Activated T-cell treated with anti-CD3 and anti-CD28 coated beads, Interleukin-2, amount 50 U/mL, for 24 hours (primary cell): ENCODE data around the gene ADGRG6.

Experiments used
- DNase-seq: peaks from one replicate; pipeline ENCODE4 v3.0.0-alpha.2; 2020
- H3K27ac Mint-ChIP-seq: 2 replicates; pipeline ENCODE4 v1.8.0; 2020; ENCODE audit warnings: mild to moderate bottlenecking, mixed read lengths
- H3K27me3 Mint-ChIP-seq: 2 replicates; pipeline ENCODE4 v1.8.0; 2020; ENCODE audit warnings: mixed read lengths
- H3K36me3 Mint-ChIP-seq: 2 replicates; pipeline ENCODE4 v1.8.0; 2020; ENCODE audit warnings: low read depth, mixed read lengths
- H3K4me1 Mint-ChIP-seq: 2 replicates; pipeline ENCODE4 v1.8.0; 2020; ENCODE audit warnings: low read depth, mixed read lengths
- H3K4me3 Mint-ChIP-seq: 2 replicates; pipeline ENCODE4 v1.8.0; 2020; ENCODE audit warnings: mild to moderate bottlenecking, moderate library complexity, mixed read lengths
- H3K9me3 Mint-ChIP-seq: 2 replicates; pipeline ENCODE4 v1.8.0; 2020; ENCODE audit warnings: mixed read lengths

The ADGRG6 gene

DNA sequence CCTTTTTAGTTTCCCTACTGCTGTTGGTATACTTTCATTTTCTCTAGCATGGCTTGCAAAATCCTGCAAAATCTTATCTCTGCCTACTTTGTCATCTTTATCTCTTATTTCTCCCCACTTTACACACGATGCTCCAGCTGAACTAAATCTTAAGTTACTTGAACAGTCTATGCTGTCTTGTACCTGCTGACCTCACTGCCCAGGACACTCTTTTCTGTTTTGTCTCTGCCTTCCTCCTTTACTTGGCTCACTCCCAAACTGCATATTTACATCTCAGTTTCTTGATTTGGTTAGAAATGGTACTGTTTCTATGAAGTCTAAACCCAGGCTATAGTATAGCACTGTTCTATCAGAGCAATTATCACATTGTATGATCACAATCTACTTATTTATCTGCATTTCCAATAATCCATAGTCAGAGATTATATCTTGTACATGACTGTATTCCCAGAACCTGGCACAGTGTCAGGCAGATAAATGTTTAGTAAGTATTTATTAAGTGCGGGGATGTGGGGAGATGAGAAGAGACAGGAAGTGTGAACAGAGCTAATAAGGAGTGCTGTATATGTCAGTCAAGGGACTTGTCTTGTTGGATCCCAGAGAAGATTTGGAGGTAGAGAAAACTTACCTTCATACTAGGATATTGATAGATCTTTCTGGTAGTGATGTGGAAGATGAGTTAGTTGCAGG is 57.6 kb downstream of the ADGRG6 start:
- no peak overlapping the region for H3K27ac Mint-ChIP-seq

DNA sequence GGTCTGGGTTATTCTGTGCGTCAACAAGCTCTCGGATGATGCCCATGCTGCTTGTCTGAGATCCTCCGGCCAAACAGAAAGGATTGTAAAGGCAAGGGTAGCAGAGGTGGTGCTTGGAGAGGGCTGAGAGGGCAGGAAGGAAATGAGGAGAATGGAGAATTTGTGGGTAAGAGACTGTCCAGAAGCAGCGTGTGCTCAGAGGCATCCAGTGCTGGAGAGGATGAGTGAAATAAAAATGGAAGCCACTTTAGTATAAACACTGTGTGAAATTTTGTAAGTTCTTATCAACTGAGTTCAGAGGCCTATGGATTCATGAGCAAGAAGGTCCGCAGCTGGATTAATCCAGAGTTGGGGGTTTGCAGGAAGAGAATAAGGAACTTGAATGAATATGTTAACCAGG is 59.5 kb downstream of the ADGRG6 start:
- peaks cover 5% of the 10 kb centered on the region for H3K27me3 Mint-ChIP-seq
- no peaks in the 10 kb centered on the region for H3K36me3 Mint-ChIP-seq
- no peak overlapping the region for H3K27ac Mint-ChIP-seq
- H3K4me1 Mint-ChIP-seq: peaks cover 13% of the 10 kb centered on the region
- no peak for DNase-seq
- H3K4me3 Mint-ChIP-seq: no peak overlapping the region
- H3K9me3 Mint-ChIP-seq: no peaks in the 10 kb centered on the region

More for the DNA sequence above, 57.6 kb downstream of the ADGRG6 start:
- Mint-ChIP-seq H3K27me3 (no peaks in the 10 kb centered on the region), H3K9me3 (no peaks in the 10 kb centered on the region), H3K4me3 (no peak overlapping the region), H3K4me1 (peaks cover 22% of the 10 kb centered on the region), H3K36me3 (no peaks in the 10 kb centered on the region)
- no peak for DNase-seq

DNA sequence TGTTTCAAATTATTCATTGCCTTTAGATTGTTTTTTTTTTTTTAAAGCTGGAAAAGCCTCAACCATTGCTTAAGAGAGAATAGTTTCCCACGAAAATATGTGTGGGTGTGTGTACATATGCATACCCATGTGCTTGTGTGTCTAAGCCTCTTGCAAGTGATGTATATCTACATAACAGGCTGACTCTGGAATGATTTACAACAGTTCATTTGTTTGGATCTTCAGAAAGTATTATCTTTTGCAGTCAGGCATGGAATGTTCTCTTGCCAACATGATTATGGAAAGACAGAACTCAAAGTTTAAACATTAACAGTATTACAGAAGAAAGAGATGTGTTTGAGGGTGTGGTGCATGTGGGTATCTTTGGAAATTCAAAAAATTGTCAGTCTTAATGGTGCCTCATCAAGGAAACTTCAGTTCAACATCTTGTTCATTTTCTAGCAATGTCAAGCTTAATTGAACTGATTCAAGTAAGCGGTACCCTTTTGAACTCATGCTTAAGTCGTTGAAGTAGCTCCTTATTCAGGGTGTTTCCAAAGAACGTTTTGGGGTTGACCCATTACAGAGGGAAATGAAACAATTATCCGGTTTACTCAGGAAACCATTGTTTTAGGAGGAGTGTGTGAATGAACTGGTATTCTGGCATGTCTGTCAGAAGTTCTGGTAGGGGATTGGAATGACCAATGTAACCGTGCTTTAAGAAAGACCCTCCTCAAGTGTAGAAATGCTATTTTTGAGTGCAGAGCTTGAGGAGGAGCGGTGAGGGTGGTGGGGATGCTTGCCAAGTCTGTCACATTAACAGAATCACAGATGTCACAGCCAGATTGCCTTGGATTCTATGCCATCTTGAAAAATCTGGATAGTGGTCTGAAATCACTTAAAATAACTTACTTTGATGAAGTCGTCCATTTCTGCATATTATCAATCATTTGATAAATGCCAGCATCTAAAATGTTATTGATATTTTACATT is 60.3 kb downstream of the ADGRG6 start:
- H3K27ac Mint-ChIP-seq: no peak overlapping the region
- peaks cover 6% of the 10 kb centered on the region for H3K4me1 Mint-ChIP-seq

DNA sequence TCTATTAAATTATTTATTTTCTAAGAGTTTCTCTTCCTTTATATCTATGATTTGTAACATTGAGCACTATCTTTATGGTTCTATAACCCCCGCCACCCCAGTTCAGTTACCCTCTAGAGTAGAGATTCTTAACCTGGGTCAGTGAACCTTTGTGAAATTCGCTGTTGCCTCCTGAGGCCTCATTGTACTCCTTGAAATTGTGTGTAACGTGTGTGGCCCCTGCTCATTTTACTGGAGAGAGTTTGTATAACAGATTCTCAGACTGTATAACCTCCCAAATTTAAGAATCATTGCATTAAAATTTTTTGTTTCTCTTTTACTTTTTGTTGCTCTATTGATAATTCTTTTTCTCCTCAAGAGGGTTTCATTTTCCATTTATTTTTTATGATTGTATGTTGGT is 65.3 kb downstream of the ADGRG6 start:
- H3K4me3 Mint-ChIP-seq: no peak overlapping the region
- no peaks in the 10 kb centered on the region for H3K4me1 Mint-ChIP-seq
- no peak for DNase-seq
- H3K9me3 Mint-ChIP-seq: no peaks in the 10 kb centered on the region
- H3K36me3 Mint-ChIP-seq: no peaks in the 10 kb centered on the region
- H3K27ac Mint-ChIP-seq: no peak overlapping the region
- peaks cover 5% of the 10 kb centered on the region for H3K27me3 Mint-ChIP-seq

More for the DNA sequence above, 60.3 kb downstream of the ADGRG6 start:
- DNase-seq: no peak
- Mint-ChIP-seq H3K27me3 (peaks cover 5% of the 10 kb centered on the region), H3K36me3 (no peaks in the 10 kb centered on the region), H3K9me3 (no peaks in the 10 kb centered on the region), H3K4me3 (no peak overlapping the region)

DNA sequence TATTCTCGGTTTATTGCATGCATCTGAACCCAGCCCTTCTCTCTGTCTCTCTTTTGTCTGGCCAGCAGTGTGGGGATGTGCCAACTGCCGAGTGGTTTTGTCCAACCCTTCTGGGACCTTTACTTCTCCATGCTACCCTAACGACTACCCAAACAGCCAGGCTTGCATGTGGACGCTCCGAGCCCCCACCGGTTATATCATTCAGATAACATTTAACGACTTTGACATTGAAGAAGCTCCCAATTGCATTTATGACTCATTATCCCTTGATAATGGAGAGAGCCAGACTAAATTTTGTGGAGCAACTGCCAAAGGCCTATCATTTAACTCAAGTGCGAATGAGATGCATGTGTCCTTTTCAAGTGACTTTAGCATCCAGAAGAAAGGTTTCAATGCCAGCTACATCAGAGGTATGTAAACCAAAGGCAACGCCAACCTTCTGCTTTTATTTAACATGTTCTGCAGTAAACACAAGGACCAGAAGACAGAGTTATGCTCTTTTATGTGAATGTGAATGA is 65.8 kb downstream of the ADGRG6 start:
- H3K9me3 Mint-ChIP-seq: no peaks in the 10 kb centered on the region
- no peaks in the 10 kb centered on the region for H3K4me1 Mint-ChIP-seq
- H3K27me3 Mint-ChIP-seq: peaks cover 5% of the 10 kb centered on the region
- H3K4me3 Mint-ChIP-seq: no peak overlapping the region
- no peak overlapping the region for H3K27ac Mint-ChIP-seq
- H3K36me3 Mint-ChIP-seq: no peaks in the 10 kb centered on the region
- no peak for DNase-seq

DNA sequence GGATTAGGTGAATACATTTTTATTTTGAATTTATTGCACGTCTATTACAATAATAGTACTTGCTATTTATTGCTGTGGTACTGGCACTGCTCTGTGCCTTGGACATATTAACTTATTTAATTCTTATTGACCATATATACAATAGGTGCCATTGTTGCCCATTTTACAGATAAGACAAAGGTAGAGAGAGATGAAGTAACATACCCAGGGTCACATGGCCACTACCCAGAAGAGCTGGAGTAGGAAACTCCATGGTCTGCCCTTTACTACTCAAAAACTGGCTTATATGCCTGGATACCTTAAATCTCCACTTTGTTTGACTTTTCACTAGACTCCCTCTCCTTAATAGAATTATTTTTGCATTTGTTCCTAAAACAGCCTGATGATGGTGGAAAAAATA is 67.5 kb downstream of the ADGRG6 start:
- Mint-ChIP-seq H3K27ac (no peak overlapping the region), H3K4me3 (no peak overlapping the region), H3K4me1 (no peaks in the 10 kb centered on the region), H3K9me3 (no peaks in the 10 kb centered on the region), H3K36me3 (no peaks in the 10 kb centered on the region), H3K27me3 (peaks cover 5% of the 10 kb centered on the region)
- no peak for DNase-seq

DNA sequence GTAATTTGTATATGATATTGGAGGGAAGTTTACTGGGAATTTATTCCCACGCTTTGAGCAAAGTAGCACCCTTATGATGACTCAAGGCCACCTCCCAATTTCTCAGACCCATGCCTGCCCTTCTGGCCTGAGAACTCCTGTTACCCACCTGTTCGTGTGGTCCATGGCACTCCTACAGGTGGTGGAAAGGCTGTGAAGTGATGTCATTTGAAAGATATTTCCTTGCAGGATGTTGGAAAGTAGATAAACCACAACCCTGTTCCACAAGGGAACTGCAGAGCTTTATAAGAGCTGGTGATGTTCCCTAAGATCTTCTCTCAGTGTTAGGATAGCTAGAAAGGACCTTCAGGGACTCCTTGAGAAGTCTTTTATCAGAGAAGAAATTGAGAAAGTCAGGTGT is 70.5 kb downstream of the ADGRG6 start:
- Mint-ChIP-seq H3K4me3 (no peak overlapping the region), H3K27ac (no peak overlapping the region), H3K36me3 (no peaks in the 10 kb centered on the region), H3K9me3 (no peaks in the 10 kb centered on the region), H3K27me3 (peaks cover 8% of the 10 kb centered on the region), H3K4me1 (no peaks in the 10 kb centered on the region)
- DNase-seq: no peak

DNA sequence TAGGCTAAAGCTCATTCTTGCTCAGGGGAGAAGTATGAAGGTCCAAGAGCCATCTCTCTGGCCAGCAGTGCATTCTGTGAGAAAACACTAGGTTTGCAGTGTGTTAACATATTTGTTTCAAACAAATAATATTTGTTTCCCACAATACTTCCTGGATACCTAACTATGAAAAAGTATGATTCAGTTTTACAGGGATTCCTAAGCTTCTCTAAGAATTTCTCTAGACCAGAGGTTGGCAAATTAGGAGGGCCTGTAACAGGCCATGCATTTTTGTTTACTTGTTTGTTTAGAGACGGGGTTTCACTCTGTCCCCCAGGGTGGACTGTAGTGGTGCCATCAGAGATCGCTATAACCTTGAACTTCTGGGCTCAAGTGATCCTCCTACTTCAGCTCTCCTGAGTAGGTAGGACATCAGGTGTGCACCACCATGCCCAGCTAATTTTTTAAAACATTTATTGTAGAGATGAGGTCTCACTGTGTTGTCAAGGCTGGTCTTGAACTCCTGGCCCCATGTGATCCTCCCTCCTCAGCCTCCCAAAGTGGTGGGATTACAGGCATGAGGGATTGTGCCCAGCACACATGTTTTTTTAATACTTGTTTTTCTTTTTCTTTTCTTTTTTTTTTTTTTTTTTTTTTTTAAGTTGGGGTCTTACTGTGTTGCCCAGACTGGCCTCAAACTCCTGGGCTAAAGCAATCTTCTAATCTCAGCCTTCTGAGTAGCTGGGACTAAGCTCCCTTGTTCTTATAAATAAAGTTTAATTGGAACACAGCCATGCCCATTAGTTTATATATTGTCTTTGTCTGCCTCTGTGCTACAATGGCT is 71.7 kb downstream of the ADGRG6 start:
- Mint-ChIP-seq H3K27me3 (peaks cover 8% of the 10 kb centered on the region), H3K27ac (no peak overlapping the region), H3K4me1 (no peaks in the 10 kb centered on the region), H3K4me3 (no peak overlapping the region), H3K36me3 (no peaks in the 10 kb centered on the region), H3K9me3 (no peaks in the 10 kb centered on the region)
- no peak for DNase-seq

DNA sequence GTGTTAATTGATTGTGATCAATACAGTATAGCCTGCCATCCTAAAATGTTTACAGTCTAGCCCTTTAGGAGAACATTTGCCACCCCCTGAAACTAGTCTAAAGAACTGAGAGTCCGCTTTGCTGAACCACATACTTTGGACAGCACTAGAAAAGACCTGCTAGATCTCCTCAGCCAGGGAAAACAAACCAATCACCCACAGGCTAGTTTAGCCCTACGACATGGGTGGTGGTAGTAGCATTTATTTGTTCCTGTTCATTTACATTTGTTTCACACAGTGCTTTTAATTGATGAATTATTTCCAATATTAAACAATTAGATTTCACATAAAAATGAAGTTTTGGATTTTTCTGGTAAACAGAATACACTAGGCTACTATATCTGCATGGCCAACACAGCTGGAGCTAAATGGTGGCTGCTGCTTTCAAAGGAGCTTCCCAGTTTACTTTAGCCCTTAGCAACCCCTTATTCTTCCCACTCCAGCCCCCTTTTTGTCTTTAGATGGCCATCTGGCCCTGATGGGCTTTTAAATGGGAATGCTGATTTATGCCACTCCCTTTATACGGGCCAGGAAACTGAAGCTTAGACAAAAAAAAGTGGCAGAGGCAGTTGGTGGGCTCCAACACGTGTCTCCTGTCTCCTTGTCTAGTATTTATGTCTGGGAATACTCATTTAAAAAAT is 72.4 kb downstream of the ADGRG6 start:
- no peaks in the 10 kb centered on the region for H3K36me3 Mint-ChIP-seq
- no peaks in the 10 kb centered on the region for H3K9me3 Mint-ChIP-seq
- no peaks in the 10 kb centered on the region for H3K4me1 Mint-ChIP-seq
- no peak for DNase-seq
- H3K27ac Mint-ChIP-seq: no peak overlapping the region
- peaks cover 8% of the 10 kb centered on the region for H3K27me3 Mint-ChIP-seq
- H3K4me3 Mint-ChIP-seq: no peak overlapping the region

DNA sequence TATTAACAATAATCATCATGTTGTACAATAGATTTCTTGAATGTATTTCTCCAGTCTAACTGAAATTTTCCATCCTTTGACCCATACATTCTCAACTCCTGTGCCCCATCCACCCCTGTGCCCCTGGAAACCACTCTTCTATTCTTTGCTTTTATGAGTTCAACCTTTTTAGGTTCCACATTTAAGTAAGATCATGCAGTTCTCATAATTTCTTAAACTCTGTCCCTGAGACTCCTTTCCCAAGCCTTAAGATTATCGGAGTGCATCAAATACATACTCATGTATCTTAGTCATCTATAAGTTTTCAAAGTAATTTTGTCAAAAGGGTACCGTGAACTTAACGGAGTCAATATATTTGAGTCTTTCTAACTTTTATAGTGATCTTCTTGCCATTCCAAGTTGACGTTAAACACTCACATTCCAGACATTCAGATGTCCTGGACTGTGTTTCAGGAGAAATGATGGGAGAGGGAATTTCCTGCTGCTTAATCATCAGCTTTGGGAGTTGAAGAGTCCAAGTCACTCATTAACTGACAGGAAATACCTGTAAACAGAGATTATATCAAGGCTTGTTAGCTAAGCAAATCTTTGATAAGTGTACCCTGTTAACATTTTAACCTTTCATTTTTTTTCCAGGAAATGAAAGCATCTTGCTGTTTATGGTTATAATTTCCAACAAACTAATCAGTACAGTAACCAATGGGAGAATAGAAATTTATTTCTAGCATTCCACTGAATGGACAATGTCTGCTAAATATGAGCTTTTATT is 73.3 kb downstream of the ADGRG6 start:
- DNase-seq: no peak
- H3K9me3 Mint-ChIP-seq: no peaks in the 10 kb centered on the region
- no peak overlapping the region for H3K27ac Mint-ChIP-seq
- H3K36me3 Mint-ChIP-seq: no peaks in the 10 kb centered on the region
- H3K4me3 Mint-ChIP-seq: no peak overlapping the region
- no peaks in the 10 kb centered on the region for H3K4me1 Mint-ChIP-seq
- H3K27me3 Mint-ChIP-seq: peaks cover 11% of the 10 kb centered on the region

DNA sequence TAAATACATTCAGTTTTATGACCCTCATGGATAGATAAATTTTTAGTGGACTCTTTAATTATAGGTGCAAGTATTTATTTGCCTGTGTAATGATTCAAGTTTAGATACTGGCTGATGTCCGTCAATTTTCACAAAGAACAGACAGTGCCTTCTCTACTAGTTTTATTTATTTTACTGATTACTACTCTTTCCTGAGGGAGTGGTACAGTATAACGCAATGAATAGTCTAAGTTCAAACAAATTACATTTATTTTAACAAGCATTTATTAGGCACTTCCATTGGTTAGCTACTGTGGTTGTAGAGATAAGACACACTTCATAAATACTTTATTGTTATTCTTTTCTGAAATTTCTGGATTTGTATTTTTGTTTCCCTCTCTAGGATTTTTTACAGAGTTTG is 74.3 kb downstream of the ADGRG6 start:
- DNase-seq: no peak
- Mint-ChIP-seq H3K36me3 (no peaks in the 10 kb centered on the region), H3K4me1 (no peaks in the 10 kb centered on the region), H3K27ac (no peak overlapping the region), H3K4me3 (no peak overlapping the region), H3K27me3 (peaks cover 11% of the 10 kb centered on the region), H3K9me3 (no peaks in the 10 kb centered on the region)

DNA sequence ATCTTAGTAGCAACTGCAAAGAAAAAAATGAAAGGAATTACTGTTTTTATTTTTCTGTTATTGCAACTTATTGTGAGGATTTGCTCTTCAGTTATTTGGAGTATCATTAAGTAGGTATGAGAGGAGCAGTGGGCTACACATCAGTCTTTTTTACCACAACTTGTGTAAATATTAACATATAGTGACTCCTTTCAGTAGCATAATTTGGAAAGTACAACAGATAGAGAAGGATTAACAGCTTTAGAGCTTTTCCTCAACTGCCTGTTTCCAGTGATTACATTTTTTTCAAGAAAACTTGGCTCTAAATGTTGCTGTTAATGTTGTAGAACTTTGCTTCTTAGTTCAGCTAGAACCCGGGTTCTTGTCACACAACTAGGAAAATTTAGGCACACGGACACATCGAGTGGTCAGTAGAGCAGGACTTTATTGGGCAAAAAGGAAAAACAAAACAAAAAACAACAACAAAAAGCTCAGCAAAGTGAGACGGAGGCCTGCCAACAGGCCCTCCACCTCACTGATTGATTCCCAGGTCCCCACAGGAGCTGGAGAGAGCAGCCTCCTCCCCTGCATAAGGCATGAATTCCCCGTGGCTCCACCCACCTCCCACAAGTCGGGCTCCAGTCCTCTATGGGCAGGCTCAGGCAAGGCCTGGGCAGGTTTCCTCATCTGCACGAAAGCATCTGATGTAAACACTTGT is 75.1 kb downstream of the ADGRG6 start:
- H3K9me3 Mint-ChIP-seq: no peaks in the 10 kb centered on the region
- H3K27me3 Mint-ChIP-seq: peaks cover 11% of the 10 kb centered on the region
- DNase-seq: no peak
- no peak overlapping the region for H3K4me3 Mint-ChIP-seq
- no peaks in the 10 kb centered on the region for H3K4me1 Mint-ChIP-seq
- H3K27ac Mint-ChIP-seq: no peak overlapping the region
- no peaks in the 10 kb centered on the region for H3K36me3 Mint-ChIP-seq

DNA sequence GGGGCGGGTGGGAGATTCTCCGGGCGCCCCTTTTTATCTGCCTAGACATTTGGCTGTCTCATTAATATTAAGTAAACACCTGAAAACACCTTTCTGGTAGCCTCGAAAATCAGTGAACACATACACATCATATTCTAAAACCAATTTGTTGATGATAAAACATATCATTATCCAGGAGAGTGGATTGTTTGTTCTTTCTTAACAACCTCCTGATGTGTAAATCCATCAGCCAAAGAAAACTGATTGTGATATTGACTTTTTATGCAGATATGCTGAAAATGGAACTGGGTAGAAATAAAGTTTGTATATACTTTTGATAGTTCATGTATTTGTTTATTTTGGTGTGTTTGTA is 75.7 kb downstream of the ADGRG6 start:
- H3K4me3 Mint-ChIP-seq: no peak overlapping the region
- H3K9me3 Mint-ChIP-seq: no peaks in the 10 kb centered on the region
- DNase-seq: no peak
- H3K27me3 Mint-ChIP-seq: peaks cover 11% of the 10 kb centered on the region
- no peak overlapping the region for H3K27ac Mint-ChIP-seq
- no peaks in the 10 kb centered on the region for H3K36me3 Mint-ChIP-seq
- no peaks in the 10 kb centered on the region for H3K4me1 Mint-ChIP-seq
